ENCODE measurements around the gene RARRES2. TPM values are rescaled to one million over a fixed set of nuclear protein-coding genes. Genes with fewer than 3 reads are reported as not detected.
A peak's percentile ranks its signal among the peaks of the same experiment; 100 is the strongest.

Gene RARRES2
- total and polyA plus RNA-seq, 2 of the 13 experiments (the other 11 are each of a cell fraction or from before 2014, with no cell fraction given): 134 to 172 TPM

DNA sequence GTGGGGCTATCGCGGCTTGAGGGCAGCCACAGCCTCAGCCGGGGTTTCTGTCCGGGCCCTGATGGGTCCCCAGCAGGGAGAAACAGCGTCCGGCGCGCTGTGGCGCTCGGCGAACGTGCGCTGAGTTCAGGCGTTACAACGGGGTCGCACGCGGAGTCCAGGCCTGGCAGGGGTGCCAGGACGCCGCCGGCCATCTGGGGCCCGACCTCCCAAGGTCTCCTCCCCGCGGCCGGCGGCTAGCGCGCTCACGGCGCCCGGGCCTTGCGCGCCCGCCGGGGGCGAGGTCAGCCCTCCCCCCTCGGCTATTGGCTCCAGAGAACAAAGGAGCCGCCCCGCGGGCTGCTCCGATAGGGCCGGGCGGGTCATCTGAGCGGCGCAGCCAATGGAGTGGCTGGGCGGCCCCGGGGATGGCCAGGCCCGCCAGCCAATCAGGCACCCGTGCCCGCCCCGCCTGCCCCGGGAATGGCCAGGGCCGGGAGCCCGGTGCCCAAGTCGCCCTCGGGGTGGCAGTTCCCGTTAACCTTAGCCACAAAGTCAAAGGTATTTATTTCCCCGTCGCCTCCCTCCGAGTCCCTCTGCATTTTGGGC, 37.5 kb upstream of the RARRES2 start, which contains the start of gene ZNF775 (continued):
- TF ChIP-seq NR1H2 (CRISPR knock-in tag; IDR thresholded peaks at IDR 0.05; ENCODE audit: borderline replicate concordance, low read depth) (no peak), SMAD3 (CRISPR knock-in tag; IDR thresholded peaks at IDR 0.05) (no peak; the same call in 1 of the 2 replicates), NFIB (CRISPR knock-in tag; IDR thresholded peaks at IDR 0.05; ENCODE audit: borderline replicate concordance) (no peak), ZNF773 (CRISPR knock-in tag; IDR thresholded peaks at IDR 0.05; ENCODE audit: borderline replicate concordance) (peak; percentile 80; the same call in 1 of the 2 replicates), SOX13 (IDR thresholded peaks at IDR 0.05) (no peak), SOX13 (CRISPR knock-in tag; conservative IDR thresholded peaks at IDR 0.05 in 1 of 2, IDR thresholded peaks at IDR 0.05 in 1 of 2) (no peak), LCORL (IDR thresholded peaks at IDR 0.05) (no peak), LCORL (CRISPR knock-in tag; IDR thresholded peaks at IDR 0.05) (no peak), SP4 (CRISPR knock-in tag; IDR thresholded peaks at IDR 0.05) (peak; percentile 72; the same call in 1 of the 2 replicates), HMGXB3 (CRISPR knock-in tag; IDR thresholded peaks at IDR 0.05; ENCODE audit: borderline replicate concordance) (no peak), NKX3-1 (CRISPR knock-in tag; IDR thresholded peaks at IDR 0.05) (peak; percentile 68; the same call in 1 of the 2 replicates), HDAC6 (IDR thresholded peaks at IDR 0.05; ENCODE audit: low read depth, low read length) (no peak), ZNF550 (CRISPR knock-in tag; IDR thresholded peaks at IDR 0.05; ENCODE audit: borderline replicate concordance) (no peak), THYN1 (CRISPR knock-in tag; IDR thresholded peaks at IDR 0.05; ENCODE audit: borderline replicate concordance, low read depth) (no peak), POLR2AphosphoS2 (IDR thresholded peaks at IDR 0.05; ENCODE audit: low read depth, low read length) (no peak), LBX2 (CRISPR knock-in tag; IDR thresholded peaks at IDR 0.05; ENCODE audit: borderline replicate concordance) (no peak), ZNF326 (CRISPR knock-in tag; IDR thresholded peaks at IDR 0.05; ENCODE audit: borderline replicate concordance) (no peak), HMG20B (CRISPR knock-in tag; conservative IDR thresholded peaks at IDR 0.05) (no peak; the same call in 1 of the 2 replicates), GABPB1 (CRISPR knock-in tag; IDR thresholded peaks at IDR 0.05) (peak; percentile 71; the same call in 1 of the 2 replicates), STAT5B (CRISPR knock-in tag; IDR thresholded peaks at IDR 0.05) (no peak), GATA4 (IDR thresholded peaks at IDR 0.05; ENCODE audit: borderline replicate concordance, low read depth) (peak; percentile 51; the same call in 1 of the 2 replicates), ZNF101 (CRISPR knock-in tag; IDR thresholded peaks at IDR 0.05; ENCODE audit: borderline replicate concordance, low read depth) (no peak), GABPA (IDR thresholded peaks at IDR 0.05; ENCODE audit: low read depth, low read length) (no peak), GABPA (CRISPR knock-in tag; IDR thresholded peaks at IDR 0.05; ENCODE audit: low read depth) (no peak)
- TF ChIP-seq, protein P1, sequence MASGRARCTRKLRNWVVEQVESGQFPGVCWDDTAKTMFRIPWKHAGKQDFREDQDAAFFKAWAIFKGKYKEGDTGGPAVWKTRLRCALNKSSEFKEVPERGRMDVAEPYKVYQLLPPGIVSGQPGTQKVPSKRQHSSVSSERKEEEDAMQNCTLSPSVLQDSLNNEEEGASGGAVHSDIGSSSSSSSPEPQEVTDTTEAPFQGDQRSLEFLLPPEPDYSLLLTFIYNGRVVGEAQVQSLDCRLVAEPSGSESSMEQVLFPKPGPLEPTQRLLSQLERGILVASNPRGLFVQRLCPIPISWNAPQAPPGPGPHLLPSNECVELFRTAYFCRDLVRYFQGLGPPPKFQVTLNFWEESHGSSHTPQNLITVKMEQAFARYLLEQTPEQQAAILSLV (CRISPR knock-in tag; IDR thresholded peaks at IDR 0.05; ENCODE audit: borderline replicate concordance): no peak

All from HepG2 (cell line).